ENCODE measurements around the gene FFAR2. TPM values are rescaled to one million over a fixed set of nuclear protein-coding genes. Genes with fewer than 3 reads are reported as not detected.

Gene FFAR2
- total RNA-seq, 2 experiments from 2014 or later = not detected

- Mint-ChIP-seq H3K4me1 (ENCODE audit: low read depth) (peaks cover 23% of the 10 kb centered on the region), H3K27ac (no peak overlapping the region), H3K36me3 (ENCODE audit: low read depth) (peaks cover 3% of the 10 kb centered on the region), H3K27me3 (ENCODE audit: low read depth) (peaks cover 8% of the 10 kb centered on the region), H3K9me3 (ENCODE audit: insufficient read depth) (no peaks in the 10 kb centered on the region), H3K4me3 (no peak overlapping the region)
- POLR2A ChIA-PET = interaction anchor here (0.7 kb wide), 1 partner anchor 57 kb away, joined by 4 read pairs; no protein-coding TSS in a partner anchor
- CTCF ChIA-PET = no interaction called here
- ATAC-seq (no peak), DNase-seq (no peak)
Measured at GRCh38 chr19:35430409-35431144, 17.5 kb upstream of the FFAR2 start.

GRCh38 chr19:35431145-35431807, 16.8 kb upstream of the FFAR2 start:
- Mint-ChIP-seq H3K27ac (no peak overlapping the region), H3K4me1 (ENCODE audit: low read depth) (peaks cover 30% of the 10 kb centered on the region), H3K4me3 (no peak overlapping the region), H3K27me3 (ENCODE audit: low read depth) (peaks cover 8% of the 10 kb centered on the region), H3K36me3 (ENCODE audit: low read depth) (peaks cover 3% of the 10 kb centered on the region), H3K9me3 (ENCODE audit: insufficient read depth) (no peaks in the 10 kb centered on the region)
- DNase-seq (no peak), ATAC-seq (no peak)
- POLR2A ChIA-PET = no interaction called here
- CTCF ChIA-PET = interaction anchor here (1.2 kb wide), 1 partner anchor 64 kb away, joined by 3 read pairs; no protein-coding TSS in a partner anchor

DNA sequence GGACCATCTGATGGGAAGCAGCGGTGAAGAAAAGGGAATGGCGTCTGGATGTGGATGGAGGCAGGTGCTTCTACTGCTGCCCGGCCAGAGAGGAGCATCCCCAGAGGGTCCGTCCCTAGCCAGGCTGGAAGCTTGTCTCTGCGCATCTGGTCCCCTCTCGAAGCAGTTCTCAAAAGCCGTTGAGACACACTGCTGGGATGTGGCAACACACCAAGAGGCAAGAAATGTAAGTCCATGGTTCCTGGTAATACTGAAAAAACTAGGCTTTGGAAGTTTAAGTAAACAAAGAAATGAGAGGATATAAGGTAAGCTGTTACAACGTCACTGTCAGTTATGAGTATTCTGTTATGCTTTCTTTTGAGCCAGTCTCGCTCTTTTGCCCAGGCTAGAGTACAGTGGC, 15.1 kb upstream of the FFAR2 start:
- Mint-ChIP-seq H3K27ac (no peak overlapping the region), H3K36me3 (ENCODE audit: low read depth) (peaks cover 3% of the 10 kb centered on the region), H3K9me3 (ENCODE audit: insufficient read depth) (no peaks in the 10 kb centered on the region), H3K4me1 (ENCODE audit: low read depth) (peaks cover 42% of the 10 kb centered on the region), H3K4me3 (no peak overlapping the region), H3K27me3 (ENCODE audit: low read depth) (peaks cover 8% of the 10 kb centered on the region)
- ATAC-seq (no peak), DNase-seq (no peak)
- ChIA-PET POLR2A (no interaction called here), CTCF (interaction anchor here (3.0 kb wide), 1 partner anchor 80 kb away, joined by 8 read pairs; no protein-coding TSS in a partner anchor)

DNA sequence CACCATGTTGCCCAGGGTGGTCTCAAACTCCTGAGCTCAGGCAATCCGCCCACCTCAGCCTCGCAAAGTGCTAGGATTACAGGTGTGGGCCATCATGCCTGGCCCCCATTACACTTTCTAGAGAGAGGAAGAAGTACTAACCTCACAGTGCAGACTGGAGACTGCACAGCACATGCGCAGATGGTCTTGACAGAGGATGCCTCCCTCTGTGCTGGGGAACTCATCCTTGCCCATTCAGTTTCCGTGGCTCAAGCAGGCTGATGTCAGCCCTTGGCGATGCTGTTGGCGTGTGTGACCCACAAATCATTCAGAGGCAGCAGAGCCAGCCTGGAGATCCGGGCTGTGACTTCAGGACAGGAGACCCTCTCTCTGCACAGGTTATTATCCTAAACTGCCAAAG, 14.6 kb upstream of the FFAR2 start:
- DNase-seq (no peak), ATAC-seq (no peak)
- ChIA-PET POLR2A (no interaction called here), CTCF (interaction anchor here (3.0 kb wide), 1 partner anchor 81 kb away, joined by 8 read pairs; no protein-coding TSS in a partner anchor)
- H3K4me3 Mint-ChIP-seq = no peak overlapping the region
- H3K27me3 Mint-ChIP-seq (ENCODE audit: low read depth) = peaks cover 9% of the 10 kb centered on the region
- H3K9me3 Mint-ChIP-seq (ENCODE audit: insufficient read depth) = no peaks in the 10 kb centered on the region
- peaks cover 3% of the 10 kb centered on the region for H3K36me3 Mint-ChIP-seq (ENCODE audit: low read depth)
- no peak overlapping the region for H3K27ac Mint-ChIP-seq
- peaks cover 42% of the 10 kb centered on the region for H3K4me1 Mint-ChIP-seq (ENCODE audit: low read depth)

GRCh38 chr19:35435896-35436295, 12.2 kb upstream of the FFAR2 start:
- no peak for DNase-seq
- Mint-ChIP-seq H3K27ac (peak overlapping the region; percentile 3), H3K4me3 (peak overlapping the region; percentile 29), H3K4me1 (ENCODE audit: low read depth) (peaks cover 36% of the 10 kb centered on the region), H3K27me3 (ENCODE audit: low read depth) (peaks cover 12% of the 10 kb centered on the region), H3K36me3 (ENCODE audit: low read depth) (peaks cover 3% of the 10 kb centered on the region), H3K9me3 (ENCODE audit: insufficient read depth) (no peaks in the 10 kb centered on the region)
- ChIA-PET CTCF (no interaction called here), POLR2A (no interaction called here)
- ATAC-seq = no peak

- CTCF ChIA-PET = no interaction called here
- no peaks in the 10 kb centered on the region for H3K36me3 Mint-ChIP-seq (ENCODE audit: low read depth)
- no peaks in the 10 kb centered on the region for H3K9me3 Mint-ChIP-seq (ENCODE audit: insufficient read depth)
- peaks cover 27% of the 10 kb centered on the region for H3K4me1 Mint-ChIP-seq (ENCODE audit: low read depth)
- ATAC-seq = peak; percentile 82
- DNase-seq = peak; percentile 55
- POLR2A ChIA-PET = no interaction called here
- peak overlapping the region; percentile 29 for H3K4me3 Mint-ChIP-seq
- H3K27ac Mint-ChIP-seq = peak overlapping the region; percentile 50
- H3K27me3 Mint-ChIP-seq (ENCODE audit: low read depth) = peaks cover 14% of the 10 kb centered on the region
Measured at GRCh38 chr19:35436477-35437405, 11.3 kb upstream of the FFAR2 start.

- ChIA-PET CTCF (no interaction called here), POLR2A (no interaction called here)
- Mint-ChIP-seq H3K4me3 (no peak overlapping the region), H3K36me3 (ENCODE audit: low read depth) (no peaks in the 10 kb centered on the region), H3K4me1 (ENCODE audit: low read depth) (peaks cover 21% of the 10 kb centered on the region), H3K9me3 (ENCODE audit: insufficient read depth) (no peaks in the 10 kb centered on the region), H3K27me3 (ENCODE audit: low read depth) (peaks cover 14% of the 10 kb centered on the region), H3K27ac (peak overlapping the region; percentile 50)
- no peak for ATAC-seq
- DNase-seq = no peak
Measured at GRCh38 chr19:35437406-35437951, 10.6 kb upstream of the FFAR2 start.

- Mint-ChIP-seq H3K4me1 (ENCODE audit: low read depth) (peaks cover 21% of the 10 kb centered on the region), H3K27me3 (ENCODE audit: low read depth) (peaks cover 12% of the 10 kb centered on the region), H3K36me3 (ENCODE audit: low read depth) (no peaks in the 10 kb centered on the region), H3K9me3 (ENCODE audit: insufficient read depth) (no peaks in the 10 kb centered on the region), H3K4me3 (no peak overlapping the region), H3K27ac (no peak overlapping the region)
- CTCF ChIA-PET = no interaction called here
- POLR2A ChIA-PET = no interaction called here
- DNase-seq (no peak), ATAC-seq (no peak)
Measured at GRCh38 chr19:35438096-35438495, 10.0 kb upstream of the FFAR2 start.

DNA sequence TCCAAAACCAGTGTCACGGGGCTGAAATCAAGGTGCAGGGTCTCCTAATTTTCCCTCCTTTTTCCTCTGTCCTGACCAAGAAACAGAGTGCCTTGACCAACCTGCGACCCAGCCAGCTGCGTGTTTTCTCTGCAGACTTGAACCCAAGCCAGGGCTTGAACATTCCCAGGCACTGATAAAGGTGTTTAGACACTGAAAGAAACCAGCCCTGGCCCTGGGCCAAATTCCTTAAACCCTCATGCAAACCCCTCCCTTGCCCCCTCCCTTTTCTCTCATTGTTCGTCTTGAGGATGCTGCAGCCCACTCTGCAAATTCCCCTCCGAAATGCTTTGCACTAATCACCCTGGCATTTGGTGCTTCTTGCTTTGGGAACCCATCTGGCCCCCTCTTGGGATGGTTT, 9.5 kb upstream of the FFAR2 start:
- Mint-ChIP-seq H3K4me3 (no peak overlapping the region), H3K27me3 (ENCODE audit: low read depth) (peaks cover 9% of the 10 kb centered on the region), H3K9me3 (ENCODE audit: insufficient read depth) (no peaks in the 10 kb centered on the region), H3K4me1 (ENCODE audit: low read depth) (peaks cover 21% of the 10 kb centered on the region), H3K27ac (no peak overlapping the region), H3K36me3 (ENCODE audit: low read depth) (no peaks in the 10 kb centered on the region)
- CTCF ChIA-PET = interaction anchor here (0.8 kb wide), 1 partner anchor 86 kb away, joined by 3 read pairs; no protein-coding TSS in a partner anchor
- POLR2A ChIA-PET = no interaction called here
- no peak for ATAC-seq
- no peak for DNase-seq

DNA sequence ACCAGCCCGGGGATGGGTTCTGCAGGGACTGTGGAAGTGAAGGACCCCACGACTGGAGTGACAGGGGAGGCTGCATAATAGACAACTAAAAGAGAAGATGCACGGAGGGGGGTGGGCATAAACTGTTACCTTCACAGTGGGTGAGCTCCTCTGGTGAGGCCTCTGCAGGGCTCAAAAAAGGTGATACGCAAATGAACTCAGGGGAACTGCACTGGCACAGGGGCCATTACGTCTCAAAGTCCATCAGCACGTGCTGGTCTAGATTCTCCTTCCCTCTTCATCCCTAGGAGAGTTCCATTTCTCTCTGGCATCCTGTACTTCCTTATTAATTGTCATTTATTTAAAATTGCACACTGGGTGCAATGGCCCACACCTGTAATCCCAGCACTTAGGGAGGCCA, 8.1 kb upstream of the FFAR2 start:
- CTCF ChIA-PET = interaction anchor here (0.8 kb wide), 1 partner anchor 23 kb away, joined by 3 read pairs; no protein-coding TSS in a partner anchor
- ATAC-seq (no peak), DNase-seq (no peak)
- H3K4me3 Mint-ChIP-seq = no peak overlapping the region
- no peak overlapping the region for H3K27ac Mint-ChIP-seq
- peaks cover 21% of the 10 kb centered on the region for H3K4me1 Mint-ChIP-seq (ENCODE audit: low read depth)
- H3K36me3 Mint-ChIP-seq (ENCODE audit: low read depth) = no peaks in the 10 kb centered on the region
- no peaks in the 10 kb centered on the region for H3K9me3 Mint-ChIP-seq (ENCODE audit: insufficient read depth)
- POLR2A ChIA-PET = no interaction called here
- H3K27me3 Mint-ChIP-seq (ENCODE audit: low read depth) = peaks cover 12% of the 10 kb centered on the region

- H3K4me3 Mint-ChIP-seq = no peak overlapping the region
- CTCF ChIA-PET = interaction anchor here (1.9 kb wide), 1 partner anchor 55 kb away, joined by 4 read pairs; no protein-coding TSS in a partner anchor
- no peaks in the 10 kb centered on the region for H3K36me3 Mint-ChIP-seq (ENCODE audit: low read depth)
- H3K4me1 Mint-ChIP-seq (ENCODE audit: low read depth) = peaks cover 21% of the 10 kb centered on the region
- H3K27ac Mint-ChIP-seq = no peak overlapping the region
- POLR2A ChIA-PET = no interaction called here
- peaks cover 27% of the 10 kb centered on the region for H3K27me3 Mint-ChIP-seq (ENCODE audit: low read depth)
- H3K9me3 Mint-ChIP-seq (ENCODE audit: insufficient read depth) = no peaks in the 10 kb centered on the region
- DNase-seq (no peak), ATAC-seq (no peak)
Measured at GRCh38 chr19:35442091-35442490, 6.0 kb upstream of the FFAR2 start.

Measured in activated CD8-positive, alpha-beta T cell treated with anti-CD3 and anti-CD28 coated beads, Interleukin-2, amount 10 ng/mL, durations not matched to agents 7 days and 5 days (primary cell).